ENCODE data around the gene TTC27. TPM values are rescaled to one million over a fixed set of nuclear protein-coding genes. Genes with fewer than 3 reads are reported as not detected.

The TTC27 gene
- total RNA-seq, 1 donor, result 30.0 TPM

DNA sequence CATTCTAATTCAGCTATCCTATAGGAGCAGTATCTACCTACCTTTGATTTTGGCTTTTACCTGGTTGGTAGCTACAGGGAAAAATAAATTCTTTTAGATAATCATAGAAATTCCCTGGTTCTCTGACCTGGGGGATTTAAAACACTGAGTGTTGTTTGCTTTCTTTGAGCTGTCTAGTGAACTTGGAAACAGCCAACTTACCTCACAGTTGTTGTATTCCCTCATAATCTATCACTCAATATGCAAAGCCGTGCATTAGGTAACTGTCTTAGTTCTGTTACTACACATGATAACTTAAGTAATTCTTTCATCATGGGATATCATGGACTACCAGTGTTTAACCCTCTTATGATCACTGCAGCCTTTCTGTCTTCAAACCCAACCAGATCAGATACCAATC lies 127.8 kb downstream of the TTC27 start:
- TF ChIP-seq, protein P1, sequence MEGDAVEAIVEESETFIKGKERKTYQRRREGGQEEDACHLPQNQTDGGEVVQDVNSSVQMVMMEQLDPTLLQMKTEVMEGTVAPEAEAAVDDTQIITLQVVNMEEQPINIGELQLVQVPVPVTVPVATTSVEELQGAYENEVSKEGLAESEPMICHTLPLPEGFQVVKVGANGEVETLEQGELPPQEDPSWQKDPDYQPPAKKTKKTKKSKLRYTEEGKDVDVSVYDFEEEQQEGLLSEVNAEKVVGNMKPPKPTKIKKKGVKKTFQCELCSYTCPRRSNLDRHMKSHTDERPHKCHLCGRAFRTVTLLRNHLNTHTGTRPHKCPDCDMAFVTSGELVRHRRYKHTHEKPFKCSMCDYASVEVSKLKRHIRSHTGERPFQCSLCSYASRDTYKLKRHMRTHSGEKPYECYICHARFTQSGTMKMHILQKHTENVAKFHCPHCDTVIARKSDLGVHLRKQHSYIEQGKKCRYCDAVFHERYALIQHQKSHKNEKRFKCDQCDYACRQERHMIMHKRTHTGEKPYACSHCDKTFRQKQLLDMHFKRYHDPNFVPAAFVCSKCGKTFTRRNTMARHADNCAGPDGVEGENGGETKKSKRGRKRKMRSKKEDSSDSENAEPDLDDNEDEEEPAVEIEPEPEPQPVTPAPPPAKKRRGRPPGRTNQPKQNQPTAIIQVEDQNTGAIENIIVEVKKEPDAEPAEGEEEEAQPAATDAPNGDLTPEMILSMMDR (IDR thresholded peaks at IDR 0.05; ENCODE audit: insufficient read depth, low read length), result no peak
- no peak overlapping the region for H3K4me3 ChIP-seq (ENCODE audit: low read depth, low read length)
- no peak for DNase-seq (ENCODE audit: low read depth)

DNA sequence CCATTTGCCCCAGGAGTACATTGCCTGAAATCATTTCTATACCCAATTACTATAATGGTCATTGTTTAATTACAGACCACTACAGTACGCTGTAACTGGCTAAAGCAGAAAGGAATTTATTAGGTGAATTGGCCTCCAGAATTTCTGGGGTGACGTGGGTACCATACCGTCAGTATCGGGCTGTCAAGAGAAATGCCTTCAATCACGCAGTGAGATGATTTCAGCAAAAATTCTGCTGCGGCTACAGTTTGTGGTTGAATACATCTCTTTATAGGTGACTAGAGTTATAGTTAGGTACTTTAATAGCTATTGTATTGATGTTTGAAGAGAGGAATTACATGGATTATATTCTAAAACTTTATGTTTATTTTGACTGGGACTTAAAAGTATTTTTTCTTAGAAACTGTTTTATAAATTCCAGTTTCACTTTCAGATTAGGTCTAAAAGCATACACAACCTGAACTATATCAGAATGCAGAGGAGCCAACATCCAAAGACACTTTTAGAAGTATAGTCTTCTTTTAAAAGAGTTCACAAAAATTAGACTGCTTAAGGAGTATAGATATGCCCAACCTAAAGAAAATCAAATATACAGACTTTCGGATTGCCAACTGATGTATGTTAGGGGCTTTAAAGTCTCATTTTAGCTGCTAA lies 128.4 kb downstream of the TTC27 start:
- TF ChIP-seq, protein P1 (IDR thresholded peaks at IDR 0.05; ENCODE audit: insufficient read depth, low read length), result no peak
- no peak overlapping the region for H3K4me3 ChIP-seq (ENCODE audit: low read depth, low read length)
- DNase-seq (ENCODE audit: low read depth), result no peak

DNA sequence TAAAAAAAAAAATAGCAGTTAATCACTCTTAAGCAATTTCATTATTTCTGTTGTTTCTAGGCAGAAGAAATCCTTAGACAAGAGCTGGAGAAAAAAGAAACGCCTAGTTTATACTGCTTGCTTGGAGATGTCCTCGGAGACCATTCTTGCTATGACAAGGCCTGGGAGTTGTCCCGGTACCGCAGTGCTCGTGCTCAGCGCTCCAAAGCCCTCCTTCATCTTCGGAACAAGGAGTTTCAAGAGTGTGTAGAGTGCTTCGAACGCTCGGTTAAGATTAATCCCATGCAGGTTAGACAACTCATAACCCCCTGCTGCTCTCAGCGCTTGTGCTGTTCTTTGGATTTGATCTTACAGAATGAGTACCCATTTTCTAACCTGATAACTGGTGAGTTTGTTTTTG lies 130.4 kb downstream of the TTC27 start:
- DNase-seq (ENCODE audit: low read depth), result no peak
- TF ChIP-seq, protein P1 (IDR thresholded peaks at IDR 0.05; ENCODE audit: insufficient read depth, low read length), result no peak
- peak overlapping the region; percentile 5 for H3K4me3 ChIP-seq (ENCODE audit: low read depth, low read length)

DNA sequence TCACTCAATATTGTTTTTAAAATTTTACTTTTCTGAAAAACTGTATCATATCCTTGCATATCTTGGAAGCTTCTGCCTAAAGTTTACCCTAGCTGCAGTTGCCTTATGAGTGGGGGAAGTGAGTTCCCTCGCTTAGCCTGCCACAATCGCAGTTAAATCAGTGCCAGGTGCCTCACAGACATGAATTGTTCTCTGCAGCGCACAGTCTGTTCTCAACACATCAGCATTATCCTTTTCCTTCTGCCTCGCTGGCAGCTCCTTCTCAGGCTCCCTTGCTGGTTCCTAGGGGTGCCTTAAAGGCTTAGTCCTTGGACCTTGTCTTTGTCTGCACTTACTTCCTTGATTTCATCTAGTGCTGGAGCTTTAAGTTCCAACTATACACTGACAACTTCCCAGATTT lies 132.8 kb downstream of the TTC27 start:
- TF ChIP-seq, protein P1 (IDR thresholded peaks at IDR 0.05; ENCODE audit: insufficient read depth, low read length), result no peak
- no peak for DNase-seq (ENCODE audit: low read depth)
- H3K4me3 ChIP-seq (ENCODE audit: low read depth, low read length), result no peak overlapping the region

DNA sequence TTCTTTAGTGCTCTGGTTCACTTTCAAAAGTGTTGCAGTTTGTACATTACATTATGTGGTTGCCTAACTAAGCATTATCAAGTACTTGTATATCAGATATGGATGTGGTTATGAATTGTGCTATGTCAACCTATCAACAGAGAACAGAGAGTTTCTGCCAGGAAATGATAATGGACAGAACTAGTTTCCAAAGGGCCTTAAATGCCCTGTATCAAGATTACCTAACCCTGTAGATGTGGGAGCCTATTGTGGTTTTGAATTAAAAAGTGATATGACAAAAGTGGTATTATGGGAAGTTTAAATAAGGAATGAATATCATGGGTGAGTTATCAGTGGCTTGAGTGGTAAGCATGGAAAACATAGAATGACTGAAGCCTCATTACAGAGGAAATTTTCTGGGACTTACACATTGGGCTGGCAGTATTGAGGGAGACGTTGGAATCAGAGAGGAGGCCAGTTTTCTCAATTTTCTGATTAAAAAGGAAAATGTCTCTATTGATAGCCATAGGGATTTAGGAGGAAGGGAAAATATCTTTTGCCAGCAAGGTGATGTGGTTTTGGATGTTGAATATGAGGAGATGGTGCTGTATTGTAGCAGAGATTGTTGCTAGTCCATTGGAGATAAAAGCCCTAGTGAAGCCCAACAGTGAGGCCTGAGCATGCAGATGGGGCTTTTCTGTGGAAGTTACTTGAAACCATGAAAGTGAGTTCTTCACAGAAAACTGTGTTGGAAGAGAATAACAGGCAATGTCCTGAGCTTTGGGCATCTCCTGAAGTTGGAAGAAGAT lies 140.7 kb downstream of the TTC27 start:
- no peak overlapping the region for H3K4me3 ChIP-seq (ENCODE audit: low read depth, low read length)
- peak; percentile 73 for DNase-seq (ENCODE audit: low read depth)
- TF ChIP-seq, protein P1 (IDR thresholded peaks at IDR 0.05; ENCODE audit: insufficient read depth, low read length), result no peak

DNA sequence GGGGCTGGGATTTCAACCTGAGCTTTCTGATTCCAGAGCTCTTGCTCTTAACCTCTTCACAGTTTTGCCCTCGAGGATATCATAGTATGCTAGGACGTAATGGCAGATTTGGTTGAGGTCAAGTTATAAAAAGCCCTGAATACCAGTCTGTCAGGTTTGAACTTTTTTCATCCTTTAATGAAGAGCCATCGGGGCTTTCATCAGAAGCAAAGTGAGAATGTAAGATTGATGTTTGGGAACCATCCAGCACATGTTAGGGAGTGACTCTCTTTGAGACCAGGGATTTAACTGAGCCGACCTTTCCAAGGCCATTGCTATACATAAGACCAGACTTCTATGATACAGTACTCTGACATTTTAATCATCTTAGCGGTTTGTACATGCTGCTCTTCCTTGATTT lies 142.5 kb downstream of the TTC27 start:
- TF ChIP-seq, protein P1 (IDR thresholded peaks at IDR 0.05; ENCODE audit: insufficient read depth, low read length), result no peak
- no peak for DNase-seq (ENCODE audit: low read depth)
- H3K4me3 ChIP-seq (ENCODE audit: low read depth, low read length), result no peak overlapping the region
